ENCODE measurements around the gene CADM1. TPM values are rescaled to one million over a fixed set of nuclear protein-coding genes. Genes with fewer than 3 reads are reported as not detected.

Gene CADM1
- total RNA-seq, 1 experiment from 2014 or later: 12.9 TPM

DNA sequence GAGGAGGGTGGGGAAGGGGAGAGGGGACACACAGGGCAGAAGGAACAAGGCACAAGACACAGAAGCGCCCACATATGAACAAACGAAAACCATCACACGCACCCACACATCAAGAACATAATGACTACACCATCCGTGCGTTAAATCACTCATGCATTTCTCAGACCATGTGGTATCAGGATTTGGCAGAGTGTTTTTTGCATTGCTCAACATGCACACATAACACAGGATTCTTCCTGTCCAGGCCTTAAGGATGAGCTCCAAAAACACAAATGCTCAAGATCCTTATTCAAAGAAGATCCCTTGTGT, 309.5 kb downstream of the CADM1 start:
- intact Hi-C loops (cut with micrococcal nuclease; ENCODE audit: unreplicated experiment): no loop called here
- DNase-seq (ENCODE audit: low spot score): no peak
- CTCF ChIA-PET: no interaction called here

DNA sequence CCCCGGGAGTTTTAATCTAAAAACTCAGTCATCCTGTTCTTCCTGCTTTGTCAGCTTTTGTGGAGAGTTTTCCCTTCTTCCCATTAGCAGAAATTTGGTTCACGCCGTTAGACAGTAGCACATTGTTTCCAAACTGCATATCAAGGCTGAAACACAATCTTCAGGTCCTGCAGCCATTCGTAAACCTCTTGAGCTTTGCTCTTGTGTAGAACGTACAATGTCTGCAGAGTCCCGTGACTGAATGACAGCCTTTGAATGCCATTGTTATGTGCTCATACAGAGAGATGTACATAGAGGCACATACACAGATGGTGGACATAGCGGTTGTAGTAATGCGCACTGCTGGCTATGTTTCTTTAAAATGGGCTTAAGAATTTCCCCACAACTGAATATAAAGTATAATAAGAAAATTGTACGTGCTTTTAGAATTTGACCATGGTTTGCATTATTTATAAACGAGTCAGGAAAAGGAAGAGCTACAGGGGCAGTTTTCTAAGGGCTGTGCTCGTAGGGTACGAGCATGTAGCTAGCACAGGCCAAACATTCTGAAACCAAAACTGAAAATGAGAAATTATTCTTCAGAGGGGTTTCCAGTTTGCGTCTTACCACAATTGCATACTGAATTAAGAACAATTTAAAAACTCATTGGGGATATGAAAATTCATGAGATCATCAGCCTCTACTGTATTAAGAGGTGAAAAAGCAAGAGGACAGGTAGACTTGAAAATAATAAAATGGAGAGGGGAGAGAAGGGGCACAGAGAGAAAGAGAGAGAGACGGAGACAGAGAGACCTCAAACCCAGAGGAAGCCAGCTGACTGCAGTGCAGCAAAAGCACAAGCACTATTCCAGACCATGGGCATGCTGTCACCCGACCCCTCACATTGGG, 310.1 kb downstream of the CADM1 start:
- CTCF ChIA-PET: no interaction called here
- intact Hi-C loops (cut with micrococcal nuclease; ENCODE audit: unreplicated experiment): loop anchor here (1.0 kb wide), 1 partner anchor 26 kb away; no protein-coding TSS in a partner anchor
- H3K27me3 ChIP-seq (replicated peaks; ENCODE audit: insufficient read depth, low read depth, low read length, poor library complexity): no peaks in the 10 kb centered on the region
- no TSS peak for BruUV-seq (replicated peaks)
- TF ChIP-seq, protein P1, sequence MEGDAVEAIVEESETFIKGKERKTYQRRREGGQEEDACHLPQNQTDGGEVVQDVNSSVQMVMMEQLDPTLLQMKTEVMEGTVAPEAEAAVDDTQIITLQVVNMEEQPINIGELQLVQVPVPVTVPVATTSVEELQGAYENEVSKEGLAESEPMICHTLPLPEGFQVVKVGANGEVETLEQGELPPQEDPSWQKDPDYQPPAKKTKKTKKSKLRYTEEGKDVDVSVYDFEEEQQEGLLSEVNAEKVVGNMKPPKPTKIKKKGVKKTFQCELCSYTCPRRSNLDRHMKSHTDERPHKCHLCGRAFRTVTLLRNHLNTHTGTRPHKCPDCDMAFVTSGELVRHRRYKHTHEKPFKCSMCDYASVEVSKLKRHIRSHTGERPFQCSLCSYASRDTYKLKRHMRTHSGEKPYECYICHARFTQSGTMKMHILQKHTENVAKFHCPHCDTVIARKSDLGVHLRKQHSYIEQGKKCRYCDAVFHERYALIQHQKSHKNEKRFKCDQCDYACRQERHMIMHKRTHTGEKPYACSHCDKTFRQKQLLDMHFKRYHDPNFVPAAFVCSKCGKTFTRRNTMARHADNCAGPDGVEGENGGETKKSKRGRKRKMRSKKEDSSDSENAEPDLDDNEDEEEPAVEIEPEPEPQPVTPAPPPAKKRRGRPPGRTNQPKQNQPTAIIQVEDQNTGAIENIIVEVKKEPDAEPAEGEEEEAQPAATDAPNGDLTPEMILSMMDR (conservative IDR thresholded peaks at IDR 0.05; ENCODE audit: low read depth, low read length): no peak
- no peak for TF ChIP-seq EZH2 (IDR thresholded peaks at IDR 0.05; ENCODE audit: borderline replicate concordance, low read depth, low read length, poor library complexity, severe bottlenecking)
- H3K4me3 ChIP-seq (ENCODE audit: low read depth, low read length, poor library complexity, severe bottlenecking): no peak overlapping the region
- no peaks in the 10 kb centered on the region for H3K9me3 ChIP-seq (ENCODE audit: low read depth, low read length, poor library complexity, severe bottlenecking)
- POLR2A ChIA-PET (ENCODE audit: low non-redundant PET): no interaction called here
- no peaks in the 10 kb centered on the region for H3K36me3 ChIP-seq (ENCODE audit: insufficient read depth, low read length, poor library complexity, severe bottlenecking)
- no peak overlapping the region for H3K27ac ChIP-seq (ENCODE audit: low read depth, low read length, poor library complexity, severe bottlenecking)
- DNase-seq (ENCODE audit: low spot score): no peak
- no peaks in the 10 kb centered on the region for H3K4me1 ChIP-seq (ENCODE audit: insufficient read depth, low read length, poor library complexity, severe bottlenecking)

More for the DNA sequence above, 309.5 kb downstream of the CADM1 start:
- Histone ChIP-seq H3K27me3 (replicated peaks; ENCODE audit: insufficient read depth, low read depth, low read length, poor library complexity) (no peaks in the 10 kb centered on the region), H3K36me3 (ENCODE audit: insufficient read depth, low read length, poor library complexity, severe bottlenecking) (no peaks in the 10 kb centered on the region), H3K4me3 (ENCODE audit: low read depth, low read length, poor library complexity, severe bottlenecking) (no peak overlapping the region), H3K9me3 (ENCODE audit: low read depth, low read length, poor library complexity, severe bottlenecking) (no peaks in the 10 kb centered on the region), H3K27ac (ENCODE audit: low read depth, low read length, poor library complexity, severe bottlenecking) (no peak overlapping the region), H3K4me1 (ENCODE audit: insufficient read depth, low read length, poor library complexity, severe bottlenecking) (no peaks in the 10 kb centered on the region)
- no peak for TF ChIP-seq EZH2 (IDR thresholded peaks at IDR 0.05; ENCODE audit: borderline replicate concordance, low read depth, low read length, poor library complexity, severe bottlenecking)
- TF ChIP-seq, protein P1 (conservative IDR thresholded peaks at IDR 0.05; ENCODE audit: low read depth, low read length): no peak
- no TSS peak for BruUV-seq (replicated peaks)
- POLR2A ChIA-PET (ENCODE audit: low non-redundant PET): no interaction called here

DNA sequence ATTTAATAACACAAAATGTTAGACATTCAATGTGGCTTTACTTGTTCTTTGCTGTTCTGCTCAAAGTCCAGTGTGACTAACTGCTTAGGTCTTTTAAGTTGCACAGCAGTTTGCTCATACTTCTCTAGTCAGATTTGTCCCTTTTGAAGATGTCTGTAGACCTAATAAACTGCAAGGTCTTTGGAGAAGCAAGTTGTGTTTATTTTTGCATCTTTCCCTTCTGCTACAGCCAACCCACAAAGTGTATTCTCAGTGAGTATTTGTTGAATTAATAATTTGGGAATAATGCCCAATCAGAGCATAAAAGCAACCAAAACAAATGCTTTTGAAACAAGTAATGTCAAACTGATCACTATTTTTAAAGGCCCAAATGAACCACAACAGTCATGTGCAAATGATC, 312.5 kb downstream of the CADM1 start:
- Histone ChIP-seq H3K36me3 (ENCODE audit: insufficient read depth, low read length, poor library complexity, severe bottlenecking) (no peaks in the 10 kb centered on the region), H3K27ac (ENCODE audit: low read depth, low read length, poor library complexity, severe bottlenecking) (no peak overlapping the region), H3K4me3 (ENCODE audit: low read depth, low read length, poor library complexity, severe bottlenecking) (no peak overlapping the region), H3K4me1 (ENCODE audit: insufficient read depth, low read length, poor library complexity, severe bottlenecking) (no peaks in the 10 kb centered on the region), H3K9me3 (ENCODE audit: low read depth, low read length, poor library complexity, severe bottlenecking) (no peaks in the 10 kb centered on the region), H3K27me3 (replicated peaks; ENCODE audit: insufficient read depth, low read depth, low read length, poor library complexity) (no peaks in the 10 kb centered on the region)
- no TSS peak for BruUV-seq (replicated peaks)
- TF ChIP-seq EZH2 (IDR thresholded peaks at IDR 0.05; ENCODE audit: borderline replicate concordance, low read depth, low read length, poor library complexity, severe bottlenecking): no peak
- TF ChIP-seq, protein P1 (conservative IDR thresholded peaks at IDR 0.05; ENCODE audit: low read depth, low read length): no peak
- ChIA-PET POLR2A (ENCODE audit: low non-redundant PET) (no interaction called here), CTCF (interaction anchor here (0.5 kb wide), 1 partner anchor 120 kb away, joined by 5 read pairs; no protein-coding TSS in a partner anchor)
- intact Hi-C loops (cut with micrococcal nuclease; ENCODE audit: unreplicated experiment): no loop called here
- DNase-seq (ENCODE audit: low spot score): no peak
